Hindlimb muscle (tissue), 1 donor: Measurements from ENCODE around the gene ZP4. TPM values are rescaled to one million over a fixed set of nuclear protein-coding genes. Genes with fewer than 3 reads are reported as not detected.

ENCODE experiments used
- DNase-seq: peaks from one replicate; pipeline ENCODE4 v3.0.0-alpha.2; 2013
- polyA plus RNA-seq: library from polyadenylated mRNA; unstranded; fragments of 120-200 nt; gene quantifications from one replicate; pipeline ENCODE4 v1.2.1, GENCODE V29; 2013; ENCODE audit not compliant: insufficient read length

ZP4 gene, protein sequence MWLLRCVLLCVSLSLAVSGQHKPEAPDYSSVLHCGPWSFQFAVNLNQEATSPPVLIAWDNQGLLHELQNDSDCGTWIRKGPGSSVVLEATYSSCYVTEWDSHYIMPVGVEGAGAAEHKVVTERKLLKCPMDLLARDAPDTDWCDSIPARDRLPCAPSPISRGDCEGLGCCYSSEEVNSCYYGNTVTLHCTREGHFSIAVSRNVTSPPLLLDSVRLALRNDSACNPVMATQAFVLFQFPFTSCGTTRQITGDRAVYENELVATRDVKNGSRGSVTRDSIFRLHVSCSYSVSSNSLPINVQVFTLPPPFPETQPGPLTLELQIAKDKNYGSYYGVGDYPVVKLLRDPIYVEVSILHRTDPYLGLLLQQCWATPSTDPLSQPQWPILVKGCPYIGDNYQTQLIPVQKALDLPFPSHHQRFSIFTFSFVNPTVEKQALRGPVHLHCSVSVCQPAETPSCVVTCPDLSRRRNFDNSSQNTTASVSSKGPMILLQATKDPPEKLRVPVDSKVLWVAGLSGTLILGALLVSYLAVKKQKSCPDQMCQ
- not detected for polyA plus RNA-seq

- DNase-seq: no peak
Measured at GRCh38 chr1:237890822-237891221, at the start of gene ZP4. ZP4 (minus strand) TSS chr1:237890922; CDS start chr1:237890635, 287 bp downstream.

DNA sequence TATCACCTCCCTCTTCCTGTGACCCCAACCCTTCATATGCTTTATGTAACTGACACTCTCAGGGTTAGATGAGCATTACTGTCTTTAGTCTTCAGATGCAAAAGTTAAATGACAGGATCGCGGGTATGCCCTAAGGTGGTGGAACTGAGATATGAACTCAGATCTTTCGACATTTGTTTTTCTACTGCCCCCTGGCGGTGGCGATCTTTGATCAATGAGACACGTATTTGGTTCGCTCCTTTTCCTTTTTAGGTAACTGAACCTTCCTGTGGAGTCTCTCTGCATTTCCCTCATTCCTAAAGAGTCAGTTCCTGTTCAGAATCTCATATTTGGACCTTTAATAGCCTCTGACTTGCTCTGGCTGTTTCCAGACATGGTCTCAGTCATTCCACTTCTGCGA is 47.8 kb upstream of the ZP4 start:
- DNase-seq: no peak

DNA sequence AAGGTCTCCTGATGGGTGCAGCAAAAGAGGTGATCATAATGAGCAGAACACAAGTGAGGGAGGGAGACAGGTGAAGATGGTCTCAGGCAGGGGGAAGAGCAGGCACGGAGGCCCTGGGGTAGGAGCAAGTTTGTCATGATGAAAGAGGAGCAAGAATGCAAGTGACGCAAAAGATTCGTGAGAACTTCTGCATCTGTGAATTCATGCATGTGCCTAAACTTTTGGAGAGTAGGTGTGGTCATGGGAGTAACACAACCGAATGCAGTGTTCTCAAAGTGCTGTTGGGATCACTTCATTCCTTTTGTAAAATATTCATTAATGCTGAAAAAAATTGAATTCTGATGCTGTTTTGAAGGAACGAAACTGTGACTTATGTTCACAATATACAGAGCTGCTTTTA is 47.3 kb upstream of the ZP4 start:
- DNase-seq: no peak

DNA sequence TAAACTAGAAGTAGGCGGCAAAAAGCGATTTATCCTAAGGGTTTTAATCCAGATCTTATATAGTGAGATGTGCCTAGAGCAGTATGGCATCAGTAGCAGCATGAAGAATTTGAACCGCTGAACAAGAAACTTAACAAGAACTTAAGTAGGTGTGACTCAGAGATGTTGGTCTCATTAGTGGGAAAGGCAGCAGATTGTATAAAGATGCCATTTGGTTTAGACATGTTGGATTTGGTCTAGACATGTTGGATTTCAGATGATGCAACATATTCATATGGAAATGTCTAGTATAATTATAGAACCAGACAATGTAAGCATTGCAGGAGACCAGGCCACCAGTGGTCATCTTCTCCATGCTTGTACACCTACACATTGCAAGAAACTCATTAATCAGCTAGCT is 42.1 kb upstream of the ZP4 start:
- DNase-seq: no peak

- no peak for DNase-seq
Measured at GRCh38 chr1:237931581-237931980, 40.9 kb upstream of the ZP4 start.

- DNase-seq: no peak
Measured at GRCh38 chr1:237927198-237927597, 36.5 kb upstream of the ZP4 start.

DNA sequence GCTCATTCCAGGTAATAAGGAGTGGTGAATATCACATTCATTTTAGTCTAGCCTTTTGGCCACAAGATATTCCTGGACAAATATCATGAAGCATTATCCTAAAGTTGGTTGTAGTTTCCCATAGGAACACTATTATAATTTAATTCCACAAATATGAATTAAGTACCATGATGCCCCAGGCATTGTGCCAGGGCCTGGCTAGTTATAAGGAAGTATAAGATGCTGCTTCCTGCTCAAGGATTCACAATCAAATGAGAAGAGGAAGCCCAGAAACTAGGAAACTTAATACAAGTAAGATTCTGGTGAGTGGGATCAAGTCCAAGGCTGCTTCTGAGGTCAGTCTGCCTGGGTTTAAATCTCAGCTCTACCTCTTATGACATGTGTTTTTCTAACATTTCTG is 30.6 kb upstream of the ZP4 start:
- no peak for DNase-seq

DNA sequence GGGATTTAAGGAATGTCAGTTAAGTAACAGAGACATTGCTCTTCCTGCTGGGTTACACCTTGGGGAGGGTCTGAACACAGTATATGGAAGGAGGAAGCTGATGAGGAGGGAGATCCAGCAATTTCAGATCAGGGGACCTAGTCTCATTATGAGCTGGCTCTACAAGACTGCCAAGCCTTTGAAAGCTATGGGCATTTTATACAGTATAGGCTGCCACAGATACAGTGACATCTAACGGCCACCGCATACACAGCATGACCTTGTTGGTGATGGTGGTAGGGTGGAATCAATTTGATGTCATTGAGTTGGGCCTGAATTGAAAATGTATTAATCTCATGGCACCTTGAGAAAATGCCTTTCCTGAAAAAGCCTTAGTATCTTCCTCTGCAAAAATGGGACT is 22.6 kb upstream of the ZP4 start:
- no peak for DNase-seq

DNA sequence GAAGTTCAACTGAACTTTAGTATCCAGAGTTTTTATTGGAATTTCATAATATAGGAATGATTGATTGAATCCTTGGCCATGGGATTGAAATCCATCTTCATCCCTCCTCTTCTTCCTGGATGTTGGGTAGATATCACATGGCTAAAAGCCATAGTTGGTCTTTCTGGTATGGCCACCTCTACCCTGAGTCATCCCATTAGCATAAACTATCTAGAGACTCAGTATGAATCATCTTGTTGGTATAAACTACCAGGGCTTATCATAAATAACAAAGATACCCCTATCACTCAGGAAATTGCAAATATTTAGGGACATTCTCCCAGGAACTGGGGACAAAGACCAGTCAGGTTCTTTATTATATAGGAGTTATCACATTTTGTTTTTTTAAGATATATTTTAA is 21.2 kb upstream of the ZP4 start:
- DNase-seq: no peak

- DNase-seq: no peak
Measured at GRCh38 chr1:237910834-237911233, 20.1 kb upstream of the ZP4 start.

DNA sequence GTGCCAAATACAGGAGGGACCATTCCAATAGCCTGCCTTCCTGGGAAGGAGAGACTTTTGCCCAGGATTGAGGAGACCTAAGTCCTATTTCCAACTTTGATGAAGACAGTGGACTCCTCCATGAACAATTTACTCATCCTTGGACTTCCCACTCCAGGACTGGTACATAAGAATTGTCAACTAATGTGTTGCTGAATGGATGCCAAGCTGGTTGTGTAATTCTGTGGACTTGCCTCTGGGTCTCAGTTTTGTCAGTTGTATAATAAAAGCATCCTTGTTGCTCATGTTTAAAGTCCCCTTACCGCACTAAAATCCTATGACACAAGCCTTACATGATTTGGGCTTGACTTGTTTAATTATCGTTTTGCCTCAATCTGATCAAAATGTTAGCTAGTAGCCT is 13.2 kb upstream of the ZP4 start:
- no peak for DNase-seq

DNA sequence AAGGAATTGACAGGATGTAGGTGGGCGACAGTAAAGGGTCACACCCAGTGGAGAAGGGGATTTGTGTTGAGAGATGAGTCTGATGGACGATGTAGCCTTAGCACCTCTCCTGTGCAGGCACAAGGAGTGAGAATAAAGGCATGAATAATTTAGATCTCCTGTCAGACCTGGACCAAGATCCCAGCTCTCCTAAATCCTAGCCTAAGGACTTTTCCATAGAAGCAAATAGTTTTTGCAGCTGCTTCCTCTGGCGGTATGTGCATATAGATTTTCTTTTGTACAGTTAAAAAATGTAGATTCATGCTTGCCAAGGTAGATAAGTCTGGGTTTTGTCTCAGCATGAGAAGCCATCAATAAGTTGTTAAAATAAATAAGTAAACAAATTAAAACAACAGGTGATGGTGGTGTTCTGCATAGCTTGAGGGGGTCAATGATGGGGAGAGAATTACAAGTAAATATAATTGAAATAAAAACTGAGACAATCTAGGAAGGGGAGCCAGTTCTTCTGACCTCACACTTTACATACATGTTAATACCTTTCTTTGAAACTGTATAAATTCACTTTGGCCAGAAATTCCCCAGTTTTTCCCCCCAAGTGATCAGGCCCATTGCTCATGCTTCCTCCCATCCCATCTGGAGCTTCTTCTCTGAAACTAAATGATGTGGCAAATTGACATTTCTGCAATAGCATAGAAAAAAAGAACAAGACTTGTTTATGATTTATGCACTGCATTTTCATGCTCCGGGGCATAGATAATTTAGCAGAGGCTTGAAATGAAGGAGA is 12.4 kb upstream of the ZP4 start:
- DNase-seq: no peak

- no peak for DNase-seq
Measured at GRCh38 chr1:237901299-237901934, 10.7 kb upstream of the ZP4 start.

GRCh38 chr1:237895630-237896029 is 4.9 kb upstream of the ZP4 start:
- no peak for DNase-seq

DNA sequence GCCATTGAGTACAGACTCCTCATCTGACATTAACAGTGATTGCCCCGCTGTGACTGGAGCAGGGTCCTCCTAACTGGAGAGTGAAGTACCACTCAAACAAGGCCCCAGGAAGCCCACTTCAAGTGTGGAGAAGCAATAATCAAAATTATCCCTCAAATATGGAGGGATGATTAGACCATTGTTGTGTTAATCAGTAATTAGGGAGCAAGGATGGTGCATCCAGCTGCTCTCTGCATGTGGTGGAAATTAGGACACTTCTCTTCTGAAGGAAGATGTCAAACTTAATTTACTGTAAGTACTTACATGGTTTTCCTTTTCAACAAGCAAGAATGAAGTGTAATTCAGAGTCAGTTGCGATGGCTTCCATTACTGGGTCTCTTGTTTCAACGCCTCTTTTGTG is 3.4 kb upstream of the ZP4 start:
- DNase-seq: no peak

- DNase-seq: no peak
Measured at GRCh38 chr1:237891979-237892378, 1.3 kb upstream of the ZP4 start.

GRCh38 chr1:237891266-237891665 is 544 bp upstream of the ZP4 start:
- DNase-seq: no peak

GRCh38 chr1:237890416-237890815 is 306 bp downstream of the ZP4 start:
- no peak for DNase-seq

- DNase-seq: no peak
Measured at GRCh38 chr1:237888143-237888542, 2.6 kb downstream of the ZP4 start.

DNA sequence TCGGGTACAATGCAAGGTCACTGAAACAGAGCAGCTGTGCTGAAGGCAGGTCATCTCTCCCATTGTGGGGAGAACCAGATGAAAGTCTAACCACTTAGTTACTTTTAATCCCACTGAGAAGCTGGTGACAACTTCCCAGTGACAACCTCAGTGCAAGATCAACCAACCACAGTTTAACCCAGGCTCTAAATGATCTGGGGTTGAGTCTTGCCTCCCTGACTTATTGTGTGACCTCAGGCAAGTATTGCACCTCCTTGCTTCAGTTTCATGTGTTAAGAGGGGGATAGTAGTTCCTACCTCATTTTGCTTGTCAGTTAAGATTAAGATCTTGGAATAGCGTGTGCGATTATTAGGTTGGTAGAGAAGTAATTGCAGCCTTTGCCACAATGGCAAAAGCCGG is 3.2 kb downstream of the ZP4 start:
- no peak for DNase-seq

DNA sequence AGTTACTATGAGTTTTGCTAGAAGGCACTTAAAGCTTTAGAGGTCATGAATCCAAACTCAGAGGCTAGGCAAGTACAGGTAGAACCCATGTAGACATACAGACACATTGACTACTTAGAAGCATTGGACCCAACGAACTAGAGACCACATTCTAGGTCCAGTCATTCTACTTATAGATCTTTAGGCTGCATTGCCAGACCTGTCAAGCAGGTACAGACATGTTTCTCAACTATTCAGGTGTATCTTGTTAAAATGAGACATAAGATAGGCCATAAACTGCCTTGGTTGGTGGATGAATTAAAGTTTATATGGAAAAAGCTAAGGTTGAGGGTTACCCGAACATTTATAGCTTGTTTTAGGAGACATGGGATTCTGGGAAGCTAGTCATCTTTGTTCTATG is 6.5 kb downstream of the ZP4 start:
- no peak for DNase-seq

DNA sequence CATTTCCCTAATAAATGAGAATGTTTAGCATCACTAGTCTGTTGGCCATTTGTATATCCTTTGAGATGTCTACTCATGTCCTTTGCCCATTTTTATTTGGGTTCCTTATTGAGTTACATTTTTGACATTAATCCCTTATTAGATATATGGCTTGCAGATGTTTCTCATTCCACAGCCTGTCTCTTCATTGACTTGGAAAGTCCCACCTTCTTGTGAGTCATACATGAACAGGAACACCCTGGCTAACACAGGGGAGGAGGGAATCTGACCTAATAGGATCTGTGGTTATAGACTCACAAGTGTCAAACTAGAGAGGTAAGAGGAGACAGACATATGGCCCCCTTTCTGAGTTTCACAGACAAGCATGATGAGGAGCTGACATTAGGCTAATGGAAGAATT is 11.5 kb downstream of the ZP4 start:
- DNase-seq: no peak

DNA sequence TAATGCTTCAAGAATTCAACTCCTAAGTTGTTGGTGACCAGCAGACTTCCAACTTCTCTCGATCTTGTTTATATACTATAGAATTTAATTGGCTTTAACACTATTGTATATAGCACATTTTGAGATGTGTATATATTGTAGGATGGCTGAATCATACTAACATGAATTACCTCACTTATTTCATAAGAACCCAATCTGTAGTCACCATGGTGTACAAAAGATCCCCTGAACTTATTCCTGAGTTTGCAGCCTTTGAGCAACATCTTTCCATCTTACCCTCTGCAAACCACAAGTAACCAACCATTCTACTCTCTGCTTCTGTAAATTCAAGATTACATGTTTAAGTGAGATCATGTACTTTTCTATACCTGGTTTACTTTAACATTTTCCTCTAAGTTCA is 12.3 kb downstream of the ZP4 start:
- DNase-seq: no peak
